ENCODE data around the gene OR4K15. TPM values are rescaled to one million over a fixed set of nuclear protein-coding genes. Genes with fewer than 3 reads are reported as not detected.

The OR4K15 gene, protein sequence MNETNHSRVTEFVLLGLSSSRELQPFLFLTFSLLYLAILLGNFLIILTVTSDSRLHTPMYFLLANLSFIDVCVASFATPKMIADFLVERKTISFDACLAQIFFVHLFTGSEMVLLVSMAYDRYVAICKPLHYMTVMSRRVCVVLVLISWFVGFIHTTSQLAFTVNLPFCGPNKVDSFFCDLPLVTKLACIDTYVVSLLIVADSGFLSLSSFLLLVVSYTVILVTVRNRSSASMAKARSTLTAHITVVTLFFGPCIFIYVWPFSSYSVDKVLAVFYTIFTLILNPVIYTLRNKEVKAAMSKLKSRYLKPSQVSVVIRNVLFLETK
- total RNA-seq, result not detected

DNA sequence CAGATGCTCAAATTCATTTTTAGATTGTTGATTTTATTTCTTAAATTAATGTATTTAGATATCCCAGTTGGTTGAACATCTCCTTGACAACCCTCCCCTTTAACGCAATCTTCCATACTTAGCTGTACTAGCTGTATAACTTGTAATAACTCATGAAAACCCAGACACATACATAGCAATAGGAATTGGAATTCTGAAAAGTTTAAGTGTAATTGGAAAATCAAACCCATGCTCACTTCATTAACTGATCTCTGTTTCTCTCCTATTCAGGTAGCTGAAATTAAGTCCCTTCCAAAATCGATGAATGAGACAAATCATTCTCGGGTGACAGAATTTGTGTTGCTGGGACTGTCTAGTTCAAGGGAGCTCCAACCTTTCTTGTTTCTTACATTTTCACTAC lies at the start of gene OR4K15:
OR4K15 (plus strand) TSS at position 301 of the 400 bp plus-strand sequence; CDS start at position 301, 0 bp downstream.
- intact Hi-C loops (cut with DNase I; ENCODE audit: low total_unique reads) (no loop called here), in situ Hi-C loops (cut with MboI; ENCODE audit: low pct_ligation_motif_present in 1 of 4, low pct_unique_long_range_greater_than_20kb in 1 of 4, low sequenced_read_pairs in 3 of 4) (no loop called here)
- H3K4me3 ChIP-seq, result no peak within 1 kb of the TSS
- no peak for TF ChIP-seq POLR2A (IDR thresholded peaks at IDR 0.05)
- TF ChIP-seq POLR2AphosphoS5 (IDR thresholded peaks at IDR 0.05), result no peak
- TF ChIP-seq CTCF (IDR thresholded peaks at IDR 0.05), result no peak
- TF ChIP-seq EP300 (IDR thresholded peaks at IDR 0.05; ENCODE audit: low read depth), result no peak
- H3K27ac ChIP-seq, result no peak within 1 kb of the TSS
- H3K27me3 ChIP-seq, result no peaks in the 10 kb centered on the region
- no peaks in the 10 kb centered on the region for H3K9me3 ChIP-seq
- no peaks in the 10 kb centered on the region for H3K36me3 ChIP-seq
- WGBS, 2 donors (ENCODE audit: low coverage in 1 of 2), result 93 to 95% methylated on average over 3 of the region's 3 CpGs
- no peaks in the 10 kb centered on the region for H3K4me1 ChIP-seq
- no peak for DNase-seq

DNA sequence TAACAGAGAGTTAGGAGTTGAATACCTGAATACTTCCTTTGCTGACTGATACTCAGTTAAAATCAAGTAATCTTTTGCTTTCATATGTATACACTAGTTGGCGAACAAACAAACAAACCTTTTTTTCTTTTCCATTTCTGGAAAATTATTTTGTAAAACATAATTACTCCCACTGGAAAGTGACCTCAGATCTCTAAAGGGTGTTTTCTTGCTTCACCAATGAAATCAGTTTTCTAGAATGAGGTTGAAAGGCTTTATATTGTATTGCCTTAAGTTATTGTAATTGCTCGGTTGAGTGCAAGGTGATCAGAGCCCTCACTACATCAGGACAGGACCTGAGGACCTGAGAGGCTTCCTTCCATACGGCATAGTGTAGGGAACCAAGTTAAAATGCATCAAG lies 44.8 kb upstream of the OR4K15 start, which contains the start of gene OR4K1:
OR4K1 (plus strand) TSS at position 301 of the 400 bp plus-strand sequence. CDS start 4,750 bp downstream, outside the sequence.
- Histone ChIP-seq H3K36me3 (no peaks in the 10 kb centered on the region), H3K4me3 (no peak within 1 kb of the TSS), H3K4me1 (no peaks in the 10 kb centered on the region), H3K27ac (no peak within 1 kb of the TSS), H3K27me3 (no peaks in the 10 kb centered on the region), H3K9me3 (peaks cover 3 to 7% of the 10 kb centered on the region in 2 donors)
- DNase-seq, result no peak
- in situ Hi-C loops (cut with MboI; ENCODE audit: low pct_ligation_motif_present in 1 of 4, low pct_unique_long_range_greater_than_20kb in 1 of 4, low sequenced_read_pairs in 3 of 4), result no loop called here
- 61 to 79% methylated on average over 3 of the region's 3 CpGs for WGBS, 2 donors (ENCODE audit: low coverage in 1 of 2)
- no peak for TF ChIP-seq POLR2AphosphoS5 (IDR thresholded peaks at IDR 0.05)
- no peak for TF ChIP-seq POLR2A (IDR thresholded peaks at IDR 0.05)
- TF ChIP-seq EP300 (IDR thresholded peaks at IDR 0.05; ENCODE audit: low read depth), result no peak
- TF ChIP-seq CTCF (IDR thresholded peaks at IDR 0.05), result no peak
- intact Hi-C loops (cut with DNase I; ENCODE audit: low total_unique reads), result no loop called here

DNA sequence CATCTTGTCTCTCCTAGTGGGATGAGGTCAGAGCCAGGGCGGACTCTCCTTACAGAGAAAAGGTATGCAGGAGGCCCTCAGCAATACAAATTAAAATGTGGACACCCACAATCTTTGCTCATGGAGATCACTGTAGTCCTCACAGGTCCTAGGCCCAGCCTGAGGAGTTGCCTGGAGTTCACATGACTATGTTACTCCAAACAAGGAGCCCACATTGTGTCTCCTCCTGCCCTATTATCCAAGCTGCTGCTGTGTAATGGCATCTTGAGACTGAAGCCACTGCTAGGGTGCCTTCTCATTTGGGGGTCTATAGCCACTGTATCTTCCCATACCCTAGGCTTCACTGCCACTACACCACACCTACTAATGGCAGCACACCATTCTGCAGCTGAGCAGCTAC lies 33.7 kb upstream of the OR4K15 start:
- Histone ChIP-seq H3K36me3 (no peaks in the 10 kb centered on the region), H3K9me3 (peaks cover 0 to 13% of the 10 kb centered on the region in 2 donors), H3K4me1 (no peaks in the 10 kb centered on the region), H3K27me3 (no peaks in the 10 kb centered on the region), H3K4me3 (no peak overlapping the region), H3K27ac (no peak overlapping the region)
- in situ Hi-C loops (cut with MboI; ENCODE audit: low pct_ligation_motif_present in 1 of 4, low pct_unique_long_range_greater_than_20kb in 1 of 4, low sequenced_read_pairs in 3 of 4) (no loop called here), intact Hi-C loops (cut with DNase I; ENCODE audit: low total_unique reads) (no loop called here)
- no peak for TF ChIP-seq POLR2A (IDR thresholded peaks at IDR 0.05)
- no peak for TF ChIP-seq CTCF (IDR thresholded peaks at IDR 0.05)
- no peak for TF ChIP-seq EP300 (IDR thresholded peaks at IDR 0.05; ENCODE audit: low read depth)
- TF ChIP-seq POLR2AphosphoS5 (IDR thresholded peaks at IDR 0.05), result no peak
- WGBS, 2 donors (ENCODE audit: low coverage in 1 of 2), result 58% methylated on average over 1 of the region's 1 CpG; no CpG with 5 or more reads in 1 of the 2 donors
- no peak for DNase-seq

- peaks cover 0 to 8% of the 10 kb centered on the region in 2 donors for H3K9me3 ChIP-seq
- in situ Hi-C loops (cut with MboI; ENCODE audit: low pct_ligation_motif_present in 1 of 4, low pct_unique_long_range_greater_than_20kb in 1 of 4, low sequenced_read_pairs in 3 of 4), result no loop called here
Observed at GRCh38 chr14:19947413-19948090, 27.8 kb upstream of the OR4K15 start.

More at GRCh38 chr14:19947413-19948090, 27.8 kb upstream of the OR4K15 start:
- Histone ChIP-seq H3K27ac (no peak overlapping the region), H3K36me3 (no peaks in the 10 kb centered on the region), H3K4me1 (no peaks in the 10 kb centered on the region), H3K4me3 (no peak overlapping the region), H3K27me3 (no peaks in the 10 kb centered on the region)
- WGBS, 2 donors (ENCODE audit: low coverage in 1 of 2), result 68 to 73% methylated on average over 3 of the region's 3 CpGs
- TF ChIP-seq CTCF (IDR thresholded peaks at IDR 0.05) (no peak), POLR2AphosphoS5 (IDR thresholded peaks at IDR 0.05) (no peak), EP300 (IDR thresholded peaks at IDR 0.05; ENCODE audit: low read depth) (no peak), POLR2A (IDR thresholded peaks at IDR 0.05) (no peak)
- intact Hi-C loops (cut with DNase I; ENCODE audit: low total_unique reads), result no loop called here
- DNase-seq, result no peak

Data from transverse colon (tissue), 4 donors.